IPS-20b (cell line): ENCODE data around the gene PIGBOS1.
"Not testable (repeated sequence)": the region's sequence is repeated elsewhere in the genome, so short reads cannot be mapped to it uniquely, and the experiment has no call there.

Source experiments
- H3K27ac ChIP-seq: one replicate; pipeline ENCODE4 v1.5.1; 2013; ENCODE audit warnings: low read length
- H3K27me3 ChIP-seq: 2 replicates; pipeline ENCODE4 v1.6.1; 2013; ENCODE audit warnings: mild to moderate bottlenecking, low read length, inconsistent platforms; ENCODE audit not compliant: insufficient read depth
- H3K36me3 ChIP-seq: 2 replicates; pipeline ENCODE4 v1.6.1; 2013; ENCODE audit warnings: low read depth, mild to moderate bottlenecking, inconsistent platforms, low read length, moderate library complexity; ENCODE audit not compliant: insufficient read depth
- H3K4me1 ChIP-seq: 2 replicates; pipeline ENCODE4 v1.6.1; 2013; ENCODE audit warnings: mild to moderate bottlenecking, control low read depth, inconsistent platforms, low read length, moderate library complexity; ENCODE audit not compliant: insufficient read depth
- H3K4me3 ChIP-seq: 2 replicates; pipeline ENCODE4 v1.5.1; 2013; ENCODE audit warnings: mild to moderate bottlenecking, low read length, inconsistent platforms
- H3K9ac ChIP-seq: 2 replicates; pipeline ENCODE4 v1.6.1; 2013; ENCODE audit warnings: low read depth, mild to moderate bottlenecking, inconsistent platforms, low read length, moderate library complexity
- H3K9me3 ChIP-seq: 2 replicates; pipeline ENCODE4 v1.6.1; 2013; ENCODE audit warnings: mild to moderate bottlenecking, low read depth, low read length, inconsistent platforms; ENCODE audit not compliant: insufficient read depth

Gene PIGBOS1

GRCh38 chr15:55290528-55291057, 28.3 kb downstream of the PIGBOS1 start:
- H3K36me3 ChIP-seq, result no peaks in the 10 kb centered on the region
- H3K4me3 ChIP-seq, result peak overlapping the region; percentile 93
- no peak overlapping the region for H3K27ac ChIP-seq
- peak overlapping the region; percentile 77; the same call in 1 of the 2 replicates for H3K9ac ChIP-seq
- H3K27me3 ChIP-seq, result peaks cover 14% of the 10 kb centered on the region
- no peaks in the 10 kb centered on the region for H3K9me3 ChIP-seq
- no peaks in the 10 kb centered on the region; the same call in 1 of the 2 replicates for H3K4me1 ChIP-seq

DNA sequence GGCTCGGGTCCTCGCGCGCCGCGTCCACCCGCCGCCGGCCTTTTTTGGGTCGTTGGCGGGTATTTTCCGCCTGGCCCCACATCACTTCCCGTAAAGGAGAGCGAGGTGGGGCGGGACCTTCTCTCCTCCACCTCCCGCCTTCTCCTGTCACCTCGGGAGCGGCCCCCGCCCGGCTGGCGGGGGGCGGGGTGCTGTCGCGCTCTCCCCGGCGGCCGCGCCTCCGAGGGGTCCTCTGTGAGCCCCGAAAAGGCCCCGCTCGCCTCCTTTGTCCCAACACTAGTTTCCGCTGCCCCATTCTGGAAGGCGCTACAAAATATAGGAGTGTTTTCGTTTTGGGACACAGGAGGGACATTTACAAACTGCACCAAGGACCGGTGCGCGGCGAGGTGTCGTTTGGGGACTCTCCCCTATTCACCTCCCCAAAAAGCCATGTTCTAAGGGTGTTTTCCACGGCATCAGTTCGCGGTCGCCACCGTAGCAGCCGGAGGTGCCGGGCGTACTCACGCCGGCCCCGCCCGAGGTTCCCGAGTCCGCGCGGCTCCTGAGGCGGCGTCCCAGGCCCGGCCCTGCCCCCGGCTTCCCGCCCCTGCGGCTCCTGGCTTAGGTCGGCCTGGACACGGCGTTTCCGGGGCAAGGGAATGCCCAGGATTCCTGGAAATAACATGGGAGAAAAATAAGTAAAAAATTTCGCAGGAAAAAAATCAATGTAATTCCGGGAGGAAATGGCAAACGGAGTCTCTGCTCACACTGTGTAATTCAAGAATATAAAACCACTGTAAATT, 29.0 kb downstream of the PIGBOS1 start, which contains the start of gene RAB27A:
RAB27A (minus strand) TSS at position 68 of the 782 bp plus-strand sequence. CDS start 54,879 bp downstream, outside the sequence.
- Histone ChIP-seq H3K4me3 (peak within 1 kb of the TSS; percentile 93), H3K27ac (no peak within 1 kb of the TSS), H3K4me1 (no peaks in the 10 kb centered on the region; the same call in 1 of the 2 replicates), H3K36me3 (no peaks in the 10 kb centered on the region), H3K9ac (peak within 1 kb of the TSS; percentile 77; the same call in 1 of the 2 replicates), H3K27me3 (peaks cover 14% of the 10 kb centered on the region), H3K9me3 (no peaks in the 10 kb centered on the region)

DNA sequence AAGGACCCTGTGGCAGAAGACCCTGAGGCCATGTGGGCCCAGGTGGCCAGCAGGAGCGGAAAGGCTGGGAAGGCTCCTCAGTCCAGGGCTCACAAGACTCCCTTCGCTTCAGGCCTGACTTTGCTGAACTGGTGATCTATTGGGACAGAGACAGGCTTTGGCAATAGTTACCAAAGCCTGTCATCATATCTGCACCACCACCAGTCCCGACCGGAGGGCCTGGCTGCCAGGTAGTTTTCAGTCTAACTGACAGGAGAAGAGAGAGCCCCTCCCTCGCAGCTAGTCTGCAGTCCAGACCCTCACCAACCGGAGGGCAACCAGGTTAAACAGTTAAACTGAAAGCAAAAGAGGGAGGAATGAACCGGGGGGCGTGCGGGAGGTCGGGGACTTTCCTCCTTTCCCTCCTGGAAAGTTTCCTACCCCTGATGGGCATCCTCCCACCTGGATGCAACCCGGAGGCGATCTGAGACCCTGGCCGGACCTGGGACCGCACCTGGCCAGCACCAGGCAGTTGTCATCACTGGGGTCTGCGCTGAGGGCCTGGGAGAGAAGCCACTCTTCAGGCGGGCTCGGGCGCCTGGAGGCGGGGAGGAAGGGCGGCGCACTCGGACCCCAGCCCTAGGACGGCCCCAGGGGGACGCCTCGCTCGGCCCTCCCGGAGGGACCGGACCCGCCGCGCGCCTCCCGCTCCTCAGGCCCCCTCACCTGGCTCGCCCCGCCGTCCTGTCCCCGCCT, 29.7 kb downstream of the PIGBOS1 start:
- Histone ChIP-seq H3K27me3 (peaks cover 14% of the 10 kb centered on the region), H3K4me1 (peaks cover 4% of the 10 kb centered on the region), H3K27ac (no peak overlapping the region), H3K9ac (peak overlapping the region; percentile 77; the same call in 1 of the 2 replicates), H3K36me3 (no peaks in the 10 kb centered on the region), H3K9me3 (no peaks in the 10 kb centered on the region), H3K4me3 (peak overlapping the region; percentile 93)

DNA sequence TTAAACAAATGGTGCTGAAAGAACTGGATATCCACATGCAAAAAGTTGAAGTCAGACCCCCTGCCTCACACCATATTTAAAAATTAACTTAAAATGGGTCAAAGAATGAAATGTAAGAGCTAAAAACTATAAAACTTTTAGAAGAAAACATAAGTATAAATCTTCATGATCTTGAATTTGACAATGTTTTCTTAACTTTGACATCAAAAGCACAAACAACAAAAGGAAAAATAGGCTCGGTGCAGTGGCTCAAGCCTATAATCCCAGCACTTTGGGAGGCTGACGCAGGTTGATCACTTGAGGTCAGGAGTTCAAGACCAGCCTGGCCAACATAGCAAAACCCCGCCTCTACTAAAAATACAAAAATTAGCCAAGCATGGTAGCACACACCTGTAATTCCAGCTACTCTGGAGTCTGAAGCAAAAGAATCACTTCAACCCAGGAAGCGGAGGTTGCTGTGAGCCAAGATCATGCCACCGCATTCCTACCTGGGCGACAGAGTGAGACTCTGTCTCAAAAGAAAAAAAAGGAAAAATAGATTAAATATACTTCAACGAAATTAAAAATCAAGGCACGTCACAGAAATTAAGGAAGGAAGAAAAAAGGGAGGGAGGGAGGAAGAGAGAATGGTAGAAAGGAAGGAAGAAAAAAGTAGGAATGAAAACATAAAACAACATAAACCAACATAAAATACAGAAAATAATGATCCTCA, 30.8 kb downstream of the PIGBOS1 start:
- peaks cover 5% of the 10 kb centered on the region for H3K4me1 ChIP-seq
- H3K36me3 ChIP-seq, result no peaks in the 10 kb centered on the region
- H3K27me3 ChIP-seq, result peaks cover 14% of the 10 kb centered on the region
- H3K9ac ChIP-seq, result no peak overlapping the region
- H3K27ac ChIP-seq, result no peak overlapping the region
- H3K9me3 ChIP-seq, result no peaks in the 10 kb centered on the region
- H3K4me3 ChIP-seq, result no peak overlapping the region

DNA sequence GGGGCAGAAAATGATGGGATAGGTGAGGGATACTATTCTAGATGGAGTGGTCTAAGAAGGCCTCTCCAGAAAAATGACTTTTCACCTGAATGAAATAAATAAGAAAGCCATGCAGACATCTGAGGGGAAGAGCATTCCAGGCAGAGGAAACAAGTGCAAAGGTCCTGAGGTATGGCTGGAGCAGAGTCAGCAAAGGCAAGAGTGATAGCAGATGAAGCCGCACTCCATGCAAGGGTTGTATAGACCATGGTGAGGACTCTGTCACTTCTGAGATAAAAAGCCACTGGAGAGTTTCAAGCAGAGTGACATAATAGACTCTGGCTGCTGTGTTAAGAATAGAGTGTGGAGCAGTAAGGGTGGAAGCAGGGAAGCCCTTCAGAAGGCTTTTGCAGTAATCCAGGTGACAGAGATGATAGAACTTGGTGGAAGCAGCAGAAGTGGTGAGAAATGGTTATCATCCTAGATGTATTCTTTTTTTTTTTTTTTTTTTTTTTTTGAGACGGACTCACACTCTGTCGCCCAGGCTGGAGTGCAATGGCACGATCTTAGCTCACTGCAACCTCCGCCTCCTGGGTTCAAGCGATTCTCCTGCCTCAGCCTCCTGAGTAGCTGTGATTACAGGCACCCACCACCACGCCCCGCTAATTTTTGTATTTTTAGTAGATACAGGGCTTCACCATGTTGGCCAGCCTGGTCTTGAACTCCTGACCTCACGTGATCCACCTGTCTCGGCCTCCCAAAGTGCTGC, 32.3 kb downstream of the PIGBOS1 start:
- H3K9ac ChIP-seq, H3K4me3 ChIP-seq, H3K9me3 ChIP-seq, H3K36me3 ChIP-seq, H3K4me1 ChIP-seq, H3K27ac ChIP-seq: not testable (repeated sequence)
- peaks cover 14% of the 10 kb centered on the region for H3K27me3 ChIP-seq

GRCh38 chr15:55284426-55284825, 34.5 kb downstream of the PIGBOS1 start:
- Histone ChIP-seq H3K4me1 (peaks cover 5% of the 10 kb centered on the region), H3K9ac (no peak overlapping the region), H3K27ac (no peak overlapping the region), H3K9me3 (no peaks in the 10 kb centered on the region), H3K36me3 (no peaks in the 10 kb centered on the region), H3K27me3 (peaks cover 14% of the 10 kb centered on the region), H3K4me3 (no peak overlapping the region)

DNA sequence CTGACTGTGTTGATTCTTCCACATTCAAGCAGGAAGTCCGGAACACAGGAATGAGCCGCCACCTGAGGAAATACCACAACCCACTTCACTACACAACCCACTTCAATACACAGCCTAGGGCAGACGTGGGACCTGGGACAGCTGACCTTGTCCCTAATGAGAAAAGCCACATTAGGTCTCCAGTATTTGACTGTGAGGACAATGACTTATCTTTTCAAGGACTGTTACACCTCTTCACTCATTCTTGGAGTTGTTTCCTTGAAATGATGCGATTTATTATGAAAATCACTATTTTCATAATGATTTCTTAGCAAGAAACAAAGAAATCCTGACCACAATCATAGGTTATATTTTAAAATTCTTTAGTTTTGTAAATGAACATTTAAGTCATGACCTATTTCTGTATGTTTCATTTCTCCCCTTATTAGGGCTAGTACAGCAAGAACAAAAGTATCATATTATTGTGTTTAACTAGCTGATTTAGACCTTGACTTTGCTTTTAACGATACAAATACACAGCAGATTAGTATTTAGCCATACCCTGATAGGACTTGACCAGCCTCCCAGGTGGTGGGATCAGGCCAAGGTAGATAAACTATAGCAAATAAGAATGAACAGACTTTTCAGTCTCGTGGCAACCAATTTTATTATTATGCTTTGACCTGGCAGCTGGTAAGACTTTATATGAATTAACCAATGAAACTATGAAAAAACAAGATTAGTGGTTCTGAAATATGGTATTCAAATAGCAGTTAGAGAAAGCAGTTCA, 35.4 kb downstream of the PIGBOS1 start:
- Histone ChIP-seq H3K4me3 (no peak overlapping the region), H3K36me3 (no peaks in the 10 kb centered on the region), H3K27me3 (peaks cover 6% of the 10 kb centered on the region; the same call in 1 of the 2 replicates), H3K9me3 (no peaks in the 10 kb centered on the region), H3K9ac (no peak overlapping the region), H3K27ac (no peak overlapping the region), H3K4me1 (peaks cover 5% of the 10 kb centered on the region)

GRCh38 chr15:55282284-55282833, 36.6 kb downstream of the PIGBOS1 start:
- H3K36me3 ChIP-seq, result no peaks in the 10 kb centered on the region
- H3K4me3 ChIP-seq, result no peak overlapping the region
- H3K9ac ChIP-seq, result no peak overlapping the region
- no peaks in the 10 kb centered on the region for H3K9me3 ChIP-seq
- H3K27ac ChIP-seq, result no peak overlapping the region
- H3K4me1 ChIP-seq, result peaks cover 5% of the 10 kb centered on the region
- H3K27me3 ChIP-seq, result no peaks in the 10 kb centered on the region

- H3K36me3 ChIP-seq, result no peaks in the 10 kb centered on the region
- H3K9me3 ChIP-seq, result no peaks in the 10 kb centered on the region
- no peaks in the 10 kb centered on the region for H3K27me3 ChIP-seq
- no peak overlapping the region for H3K27ac ChIP-seq
- peaks cover 5% of the 10 kb centered on the region for H3K4me1 ChIP-seq
- H3K9ac ChIP-seq, result no peak overlapping the region
- no peak overlapping the region for H3K4me3 ChIP-seq
These were observed 37.2 kb downstream of the PIGBOS1 start for GRCh38 chr15:55281517-55282228.

DNA sequence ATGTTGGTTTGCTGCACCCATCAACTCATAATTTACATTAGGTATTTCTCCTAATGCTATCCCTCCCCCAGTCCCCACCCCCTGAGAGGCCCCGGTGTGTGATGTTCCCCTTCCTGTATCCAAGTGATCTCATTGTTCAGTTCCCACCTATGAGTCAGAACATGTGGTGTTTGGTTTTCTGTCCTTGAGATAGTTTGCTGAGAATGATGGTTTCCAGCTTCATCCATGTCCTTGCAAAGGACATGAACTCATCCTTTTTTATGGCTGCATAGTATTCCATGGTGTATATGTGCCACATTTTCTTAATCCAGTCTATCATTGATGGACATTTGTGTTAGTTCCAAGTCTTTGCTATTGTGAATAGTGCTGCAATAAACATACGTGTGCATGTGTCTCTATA, 38.3 kb downstream of the PIGBOS1 start:
- not testable (repeated sequence) for H3K9me3 ChIP-seq, H3K27ac ChIP-seq, H3K4me1 ChIP-seq, H3K27me3 ChIP-seq, H3K9ac ChIP-seq, H3K36me3 ChIP-seq, H3K4me3 ChIP-seq
